AG04449 (cell line): ENCODE measurements around the gene SERPINA9.
"Not testable (repeated sequence)": the region's sequence is repeated elsewhere in the genome, so short reads cannot be mapped to it uniquely, and the experiment has no call there.

ENCODE experiments used
- CTCF ChIA-PET: fragments of 350-600 bp; formaldehyde crosslinking; extraction: SDS; loops from one replicate; lab custom pipeline; 2021; ENCODE audit warnings: antibody characterized with exemption; lab: Yijun Ruan, JAX
- POLR2A ChIA-PET: fragments of 400-600, 350-600 bp; formaldehyde crosslinking; extraction: SDS; loops from one replicate; lab custom pipeline; 2020; ENCODE audit warnings: antibody characterized with exemption, inconsistent platforms; lab: Yijun Ruan, JAX
- DNase-seq: peaks from one replicate; pipeline ENCODE4 v3.0.0-alpha.2; 2010; ENCODE audit warnings: low read depth, low spot score
- H3K4me3 ChIP-seq: 2 replicates; pipeline ENCODE4 v1.5.1; 2011; ENCODE audit warnings: low read depth, mild to moderate bottlenecking, control low read depth, low read length
- TF ChIP-seq, protein P1 (sequence below): IDR thresholded peaks from one replicate; pipeline ENCODE4 v1.5.1; 2011; ENCODE audit warnings: mild to moderate bottlenecking, moderate library complexity, low read length, control low read depth, inconsistent platforms; ENCODE audit not compliant: insufficient read depth; ENCODE audit errors: missing control alignments

SERPINA9 gene

DNA sequence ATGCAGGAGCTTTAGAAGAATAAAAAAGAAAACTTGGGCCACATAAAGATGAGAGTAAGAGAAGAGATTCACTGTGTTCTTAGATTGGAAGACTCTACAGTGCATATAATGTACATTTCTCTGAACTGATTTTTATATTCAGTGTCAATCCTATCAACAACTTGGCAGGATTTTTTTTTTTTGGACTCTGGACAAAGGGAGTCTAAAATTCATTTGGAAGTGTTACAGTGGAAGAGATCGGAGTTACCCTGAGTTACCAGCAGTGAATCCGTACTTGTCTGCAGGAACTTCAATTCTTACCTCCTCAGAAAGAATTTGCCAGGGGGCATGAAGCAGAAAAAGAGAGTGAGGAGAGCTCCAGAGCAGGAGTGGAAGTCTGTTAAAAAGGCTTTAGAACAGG lies 47.4 kb downstream of the SERPINA9 start:
- TF ChIP-seq, protein P1, sequence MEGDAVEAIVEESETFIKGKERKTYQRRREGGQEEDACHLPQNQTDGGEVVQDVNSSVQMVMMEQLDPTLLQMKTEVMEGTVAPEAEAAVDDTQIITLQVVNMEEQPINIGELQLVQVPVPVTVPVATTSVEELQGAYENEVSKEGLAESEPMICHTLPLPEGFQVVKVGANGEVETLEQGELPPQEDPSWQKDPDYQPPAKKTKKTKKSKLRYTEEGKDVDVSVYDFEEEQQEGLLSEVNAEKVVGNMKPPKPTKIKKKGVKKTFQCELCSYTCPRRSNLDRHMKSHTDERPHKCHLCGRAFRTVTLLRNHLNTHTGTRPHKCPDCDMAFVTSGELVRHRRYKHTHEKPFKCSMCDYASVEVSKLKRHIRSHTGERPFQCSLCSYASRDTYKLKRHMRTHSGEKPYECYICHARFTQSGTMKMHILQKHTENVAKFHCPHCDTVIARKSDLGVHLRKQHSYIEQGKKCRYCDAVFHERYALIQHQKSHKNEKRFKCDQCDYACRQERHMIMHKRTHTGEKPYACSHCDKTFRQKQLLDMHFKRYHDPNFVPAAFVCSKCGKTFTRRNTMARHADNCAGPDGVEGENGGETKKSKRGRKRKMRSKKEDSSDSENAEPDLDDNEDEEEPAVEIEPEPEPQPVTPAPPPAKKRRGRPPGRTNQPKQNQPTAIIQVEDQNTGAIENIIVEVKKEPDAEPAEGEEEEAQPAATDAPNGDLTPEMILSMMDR: no peak
- POLR2A ChIA-PET: no interaction called here
- no peak overlapping the region for H3K4me3 ChIP-seq
- CTCF ChIA-PET: interaction anchor here (1.0 to 5.2 kb wide), 4 partner anchors 56 to 120 kb away, joined by 3 to 17 read pairs (median 4); no protein-coding TSS in a partner anchor
- no peak for DNase-seq

- no peak overlapping the region for H3K4me3 ChIP-seq
- TF ChIP-seq, protein P1: no peak
- POLR2A ChIA-PET: no interaction called here
- DNase-seq: no peak
- CTCF ChIA-PET: interaction anchor here (1.0 to 5.2 kb wide), 4 partner anchors 11 to 121 kb away, joined by 3 to 17 read pairs (median 8); no protein-coding TSS in a partner anchor
These were observed 48.9 kb downstream of the SERPINA9 start for GRCh38 chr14:94427016-94427613.

DNA sequence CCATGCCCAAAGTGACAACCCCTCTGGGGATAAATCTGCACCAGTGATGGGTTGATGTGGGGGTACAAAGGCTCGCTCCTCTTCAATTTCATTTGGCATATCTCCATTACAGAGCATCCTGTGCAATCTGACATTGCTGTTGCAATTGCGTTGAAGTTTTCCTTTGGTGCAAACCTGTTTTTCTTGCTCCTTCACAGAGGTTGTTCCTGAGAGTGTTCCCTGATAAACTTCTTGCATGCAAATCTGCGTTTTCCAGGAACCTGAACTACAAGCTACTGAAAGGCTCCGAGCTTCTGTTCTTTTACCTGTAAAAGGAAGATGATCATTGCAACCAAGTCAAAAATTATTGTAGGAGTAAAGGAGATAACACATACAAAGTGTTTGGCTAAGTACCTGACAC lies 49.5 kb downstream of the SERPINA9 start:
- CTCF ChIA-PET: interaction anchor here (1.0 to 5.2 kb wide), 5 partner anchors 11 to 122 kb away, joined by 3 to 17 read pairs (median 10); no protein-coding TSS in a partner anchor
- no peak for DNase-seq
- H3K4me3 ChIP-seq: no peak overlapping the region
- TF ChIP-seq, protein P1: no peak
- POLR2A ChIA-PET: no interaction called here

DNA sequence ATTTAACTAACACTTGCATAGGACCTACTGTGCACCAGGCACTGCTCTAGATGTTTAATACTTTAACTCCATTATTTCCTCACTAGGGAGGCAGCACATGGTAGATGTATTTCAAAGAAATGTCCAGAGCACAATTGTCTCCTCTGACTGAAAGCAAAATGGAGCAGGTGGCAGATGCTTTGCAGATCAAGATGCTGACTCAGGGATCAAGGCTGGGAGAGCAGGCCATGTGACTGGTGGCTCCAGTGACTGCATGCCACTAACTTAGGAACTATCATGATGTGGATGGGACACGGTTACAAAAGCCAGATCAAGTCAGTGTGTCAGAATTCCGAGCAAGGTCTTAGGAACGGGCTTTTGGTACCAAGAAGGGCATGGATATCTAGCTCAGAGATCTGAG lies 51.6 kb downstream of the SERPINA9 start:
- ChIA-PET CTCF (interaction anchor here (1.2 to 5.2 kb wide), 5 partner anchors 9 to 124 kb away, joined by 4 to 17 read pairs (median 6); no protein-coding TSS in a partner anchor), POLR2A (no interaction called here)
- TF ChIP-seq, protein P1: no peak
- no peak overlapping the region for H3K4me3 ChIP-seq
- DNase-seq: no peak

DNA sequence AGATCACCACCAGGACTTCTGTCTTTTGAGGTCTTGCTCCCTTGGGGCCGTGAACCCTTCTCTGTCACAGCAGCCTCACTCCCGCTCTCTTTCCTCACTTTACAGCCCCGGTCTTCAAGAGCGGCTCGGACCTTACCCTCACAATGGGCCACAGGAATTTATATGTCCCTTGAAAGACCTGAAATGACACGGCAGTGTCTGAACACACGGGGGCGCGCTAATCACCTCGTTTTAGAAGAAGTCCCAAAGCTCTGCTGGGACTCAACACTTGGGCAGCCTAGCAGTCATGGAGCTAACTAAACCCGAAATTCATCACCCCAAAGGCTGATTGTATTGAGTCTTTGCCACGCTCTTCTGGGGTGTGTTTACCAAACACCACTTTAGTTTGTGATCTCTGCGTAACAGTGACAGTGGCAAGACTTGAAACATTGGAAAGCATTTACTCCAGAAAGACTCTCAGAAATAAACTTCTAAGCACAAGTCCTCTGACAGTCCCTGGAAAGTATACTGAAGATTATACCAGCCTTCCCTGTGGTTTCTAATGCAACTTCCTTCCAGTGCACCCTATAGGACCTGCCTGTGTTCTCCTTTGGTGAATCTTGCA lies 52.4 kb downstream of the SERPINA9 start:
- no peak for DNase-seq
- no peak overlapping the region for H3K4me3 ChIP-seq
- TF ChIP-seq, protein P1: peak; percentile 65
- ChIA-PET POLR2A (no interaction called here), CTCF (interaction anchor here (0.6 to 4.7 kb wide), 22 partner anchors 10 to 287 kb away, joined by 3 to 52 read pairs (median 4); no protein-coding TSS in a partner anchor)

- CTCF ChIA-PET: interaction anchor here (0.7 to 4.7 kb wide), 12 partner anchors 8 to 289 kb away, joined by 3 to 52 read pairs (median 4); no protein-coding TSS in a partner anchor
- DNase-seq: no peak
These were observed 54.7 kb downstream of the SERPINA9 start for GRCh38 chr14:94421316-94421715.

DNA sequence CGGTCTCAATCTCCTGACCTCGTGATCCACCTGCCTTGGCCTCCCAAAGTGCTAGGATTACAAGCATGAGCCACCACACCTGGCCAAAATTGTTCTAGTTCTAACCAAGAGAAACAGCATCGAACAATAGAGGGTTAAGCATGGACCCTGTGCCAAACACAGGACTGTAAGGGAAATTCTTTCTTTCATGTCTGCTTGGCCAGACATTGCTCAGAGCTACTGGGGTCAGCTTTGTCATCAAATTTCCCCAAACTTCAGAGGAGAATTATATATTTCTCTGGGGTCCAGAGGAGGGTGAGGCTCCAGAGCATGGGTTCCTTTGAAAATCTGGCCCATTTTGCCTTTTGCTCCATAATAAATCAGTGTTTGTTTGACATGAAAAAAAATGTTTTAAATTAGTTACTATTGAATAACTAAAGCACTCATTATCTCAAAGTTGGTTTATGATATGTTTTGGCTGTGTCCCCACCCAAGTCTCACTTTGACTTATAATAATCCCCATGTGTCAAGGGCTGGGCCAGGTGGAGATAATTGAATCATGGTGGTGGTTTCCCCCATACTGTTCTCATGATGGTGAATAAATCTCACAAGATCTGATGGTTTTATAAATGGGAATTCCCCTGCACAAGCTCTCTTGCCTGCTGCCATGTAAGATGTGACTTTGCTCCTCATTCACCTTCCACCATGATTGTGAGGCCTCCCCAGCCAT lies 58.3 kb downstream of the SERPINA9 start:
- POLR2A ChIA-PET, H3K4me3 ChIP-seq, DNase-seq, CTCF ChIA-PET: not testable (repeated sequence)

More at GRCh38 chr14:94421316-94421715, 54.7 kb downstream of the SERPINA9 start:
- POLR2A ChIA-PET: no interaction called here
- TF ChIP-seq, protein P1: no peak
- H3K4me3 ChIP-seq: no peak overlapping the region
